ENCODE measurements around the gene RCCD1.

Gene RCCD1

GRCh38 chr15:90972133-90972532 is 17.4 kb downstream of the RCCD1 start:
- DNase-seq, result no peak

DNA sequence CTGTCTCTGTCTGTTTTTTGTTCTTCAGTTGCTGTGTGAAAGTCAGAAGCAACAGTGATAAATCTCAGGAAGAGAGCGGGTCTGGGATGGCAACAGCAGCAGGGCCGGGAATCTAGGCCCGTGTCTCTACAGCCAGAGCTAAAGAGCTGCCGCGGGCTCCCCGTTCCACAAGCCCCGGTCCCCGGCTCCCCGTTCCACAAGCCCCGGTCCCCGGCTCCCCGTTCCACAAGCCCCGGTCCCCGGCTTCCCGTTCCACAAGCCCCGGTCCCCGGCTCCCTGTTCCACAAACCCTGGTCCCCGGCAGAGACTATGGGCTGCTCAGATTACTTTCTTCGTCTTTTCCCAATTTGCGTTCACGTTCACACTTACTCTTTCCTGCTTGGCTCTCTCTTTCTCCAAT is 19.5 kb downstream of the RCCD1 start:
- DNase-seq, result no peak

GRCh38 chr15:90979582-90979981 is 24.9 kb downstream of the RCCD1 start:
- no peak for DNase-seq

DNA sequence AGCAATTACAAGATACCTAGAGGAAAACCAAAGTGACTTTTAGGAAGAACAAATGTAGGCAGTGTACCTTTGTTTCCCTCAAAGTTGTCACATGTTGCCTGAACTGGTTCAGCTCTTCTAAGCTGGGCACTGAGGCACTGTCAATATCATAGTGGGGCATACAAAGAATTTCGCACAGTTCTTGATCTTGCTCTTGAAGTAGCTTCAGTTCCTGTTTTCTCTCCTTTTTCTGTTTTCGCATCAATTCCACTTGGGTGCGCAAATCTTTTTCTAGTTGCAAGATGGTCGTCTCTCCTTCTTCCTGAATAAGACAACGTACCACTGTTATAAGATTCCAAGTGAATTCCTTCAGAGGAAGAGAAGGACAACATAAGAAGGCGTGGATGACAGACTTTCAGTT is 27.0 kb downstream of the RCCD1 start:
- no peak for DNase-seq

GRCh38 chr15:90982135-90982534 is 27.5 kb downstream of the RCCD1 start:
- peak; percentile 73 for DNase-seq

- DNase-seq, result no peak
Observed at GRCh38 chr15:90986790-90987507, 32.3 kb downstream of the RCCD1 start.

GRCh38 chr15:90987561-90988141 is 33.0 kb downstream of the RCCD1 start:
- no peak for DNase-seq

DNA sequence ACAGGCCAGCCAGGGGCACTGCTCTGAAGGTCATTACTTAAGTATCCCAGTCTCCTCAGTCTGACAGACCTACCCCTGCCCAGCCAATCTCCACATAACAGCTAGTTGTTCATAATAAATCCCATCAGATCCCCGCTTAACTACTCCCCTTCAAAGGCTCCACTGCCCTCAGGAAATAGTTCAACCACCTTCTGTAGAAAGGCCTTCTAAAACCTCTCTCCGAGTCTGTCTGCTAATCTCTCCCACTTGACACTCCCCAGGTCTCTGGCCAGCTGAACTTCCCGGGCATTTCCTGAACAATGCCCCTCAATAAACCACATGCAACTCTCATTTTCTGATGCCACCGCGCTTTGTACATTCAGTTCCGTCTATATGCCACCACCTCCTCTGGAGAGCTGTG is 33.6 kb downstream of the RCCD1 start:
- no peak for DNase-seq

DNA sequence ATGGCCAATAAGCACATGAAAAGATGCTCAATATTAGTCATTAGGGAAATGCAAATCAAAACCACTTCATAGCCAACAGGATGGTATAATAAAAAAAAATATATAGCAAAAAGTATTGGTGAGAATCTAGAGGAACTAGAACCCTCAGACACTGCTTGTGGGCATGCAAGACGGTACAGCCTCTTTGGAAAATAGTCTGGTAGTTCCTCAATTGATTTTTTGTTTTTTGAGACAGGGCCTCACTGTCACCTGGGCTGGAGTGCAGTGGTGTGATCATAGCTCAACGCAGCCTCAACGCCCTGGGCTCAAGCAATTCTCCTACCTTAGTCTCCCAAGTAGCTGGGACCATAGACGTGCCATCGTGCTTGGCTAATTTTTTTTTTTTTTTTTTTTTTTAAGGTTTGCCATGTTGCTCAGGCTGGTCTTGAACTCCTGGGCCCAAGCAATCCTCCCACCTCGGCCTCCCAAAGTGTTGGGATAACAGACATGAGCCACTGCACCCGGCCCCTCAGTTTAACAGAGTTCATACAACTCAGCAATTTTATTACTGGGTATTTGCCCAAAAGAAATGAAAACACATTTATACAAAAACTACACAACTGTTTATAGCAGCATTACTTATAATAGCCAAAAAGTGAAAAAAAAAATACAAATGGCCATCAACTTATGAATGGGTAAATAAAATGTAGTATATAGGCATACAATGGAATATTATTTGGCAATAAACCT is 34.5 kb downstream of the RCCD1 start:
- DNase-seq, result no peak

DNA sequence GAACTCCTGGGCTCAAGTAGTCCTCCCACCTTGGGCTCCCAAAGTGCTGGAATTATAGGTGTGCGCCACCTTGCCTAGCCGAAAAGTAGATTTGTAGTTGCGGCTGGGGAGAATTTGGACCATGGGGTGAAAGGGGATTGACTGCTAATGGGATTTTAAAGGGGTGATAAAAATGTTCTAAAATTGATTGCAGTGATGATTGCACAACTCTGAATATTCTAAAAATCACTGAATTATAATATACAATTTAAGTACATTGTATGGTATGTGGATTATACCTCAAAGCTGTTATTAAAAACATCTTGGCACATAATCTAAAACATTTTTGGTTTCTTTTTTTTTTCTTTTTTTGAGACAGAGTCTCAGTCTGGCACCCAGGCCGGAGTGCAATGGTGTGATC is 35.8 kb downstream of the RCCD1 start:
- no peak for DNase-seq

GRCh38 chr15:90991587-90992285 is 37.1 kb downstream of the RCCD1 start:
- DNase-seq, result no peak

DNA sequence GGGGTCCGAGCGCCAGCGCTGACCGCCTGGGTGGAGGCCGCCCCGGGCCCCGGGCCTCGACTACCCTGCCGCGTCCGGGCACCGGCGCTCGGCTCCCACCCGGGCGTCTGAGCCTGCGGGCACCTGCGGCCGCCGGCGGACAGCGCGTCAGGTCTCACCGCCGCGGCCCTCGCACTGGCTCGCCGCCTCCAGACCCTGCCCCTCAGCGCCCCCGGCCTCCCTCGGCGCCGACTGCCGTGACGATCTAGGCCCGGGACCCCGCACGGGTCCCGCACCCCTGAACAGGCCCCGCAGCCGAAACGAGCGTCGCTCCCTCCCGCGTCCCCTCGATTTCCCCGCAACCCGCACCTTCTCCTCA is 39.4 kb downstream of the RCCD1 start:
- DNase-seq, result no peak

- DNase-seq, result peak; percentile 98
Observed at GRCh38 chr15:90994417-90995311, 40.0 kb downstream of the RCCD1 start, which contains the start of gene PRC1. Gene PRC1, minus strand, starts transcription at chr15:90994535. Its CDS starts 118 bp downstream, at chr15:90994417.

DNA sequence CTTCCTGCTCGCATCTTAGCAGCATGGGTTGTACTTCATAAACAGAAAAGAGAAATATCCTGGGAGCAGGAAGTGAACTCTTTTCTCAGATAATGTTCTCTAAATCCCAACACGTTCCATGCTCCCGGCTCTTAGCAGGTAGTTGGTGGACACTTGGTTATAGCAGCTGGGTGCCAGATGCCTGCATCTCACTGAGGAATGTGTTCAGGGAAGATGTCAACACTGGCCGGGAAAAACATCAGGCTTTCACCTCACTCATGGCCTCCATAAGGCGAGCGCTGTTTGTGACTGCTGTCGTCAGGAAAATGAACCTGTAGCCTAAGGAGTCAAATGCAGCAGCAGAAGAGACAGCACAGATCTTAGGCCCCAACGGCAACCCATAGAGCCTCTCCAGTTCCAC is 44.1 kb downstream of the RCCD1 start:
- no peak for DNase-seq

DNA sequence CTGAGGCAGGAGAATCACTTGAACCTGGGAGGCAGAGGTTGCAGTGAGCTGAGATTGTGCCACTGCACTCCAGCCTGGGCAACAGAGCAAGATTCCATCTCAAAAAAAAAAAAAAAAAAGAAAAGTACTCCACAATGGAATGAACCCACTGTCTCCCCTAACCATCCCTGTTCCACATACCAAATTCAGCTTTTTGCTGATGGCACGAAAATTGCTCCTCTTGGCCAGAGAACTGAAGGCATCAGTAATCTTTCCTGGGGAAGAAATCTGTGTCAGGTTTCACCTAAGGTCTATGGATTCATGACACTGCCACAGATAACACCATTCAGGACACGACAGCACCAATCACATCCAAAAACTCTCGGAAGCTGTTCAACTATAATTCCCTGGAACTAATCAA is 46.5 kb downstream of the RCCD1 start:
- DNase-seq, result no peak

GRCh38 chr15:91007266-91007665 is 52.6 kb downstream of the RCCD1 start:
- no peak for DNase-seq
